Measurements from ENCODE around the gene CRIM1.
"Not testable (repeated sequence)": the region's sequence is repeated elsewhere in the genome, so short reads cannot be mapped to it uniquely, and the experiment has no call there.

The CRIM1 gene

GRCh38 chr2:36355151-36355889 is at the start of gene CRIM1:
CRIM1 (plus strand) TSS chr2:36355778; CDS start chr2:36356293, 515 bp downstream.
- peak; percentile 68 for DNase-seq

DNA sequence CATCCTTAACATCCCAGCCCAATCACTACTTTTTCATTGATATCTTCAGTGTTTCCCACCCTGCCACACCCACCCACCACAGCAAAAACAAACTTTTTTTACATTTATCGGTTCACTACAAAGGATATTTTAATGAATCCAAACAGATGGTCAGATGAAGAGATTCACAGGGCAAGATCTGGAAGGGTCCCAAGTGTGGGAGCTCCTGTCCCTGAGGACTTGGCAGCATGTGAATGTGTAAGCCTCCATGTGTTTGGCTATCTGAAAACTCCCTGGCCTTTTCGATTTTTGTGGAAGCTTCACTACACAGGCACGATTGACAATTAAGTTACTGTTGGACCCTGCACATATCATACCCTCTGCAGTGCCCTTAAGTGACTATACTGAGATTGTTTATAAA is 48.1 kb upstream of the CRIM1 start:
- DNase-seq = no peak

DNA sequence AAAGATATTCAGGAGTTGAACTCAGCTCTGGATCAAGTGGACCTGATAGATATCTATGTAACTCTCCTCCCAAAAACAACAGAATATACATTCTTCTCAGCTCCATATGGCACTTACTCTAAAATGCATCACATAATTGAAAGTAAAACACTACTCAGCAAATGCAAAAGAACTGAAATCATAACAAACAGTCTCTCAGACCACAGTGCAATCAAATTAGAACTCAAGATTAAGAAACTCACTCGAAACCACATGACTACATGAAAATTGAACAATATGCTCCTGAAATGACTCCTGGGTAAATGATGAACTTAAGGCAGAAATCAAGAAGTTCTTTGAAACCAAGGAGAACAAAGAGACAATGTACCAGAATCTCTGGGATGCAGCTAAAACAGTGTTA is 45.1 kb upstream of the CRIM1 start:
- not testable (repeated sequence) for DNase-seq

- DNase-seq = no peak
Measured at GRCh38 chr2:36318547-36318946, 37.0 kb upstream of the CRIM1 start.

DNA sequence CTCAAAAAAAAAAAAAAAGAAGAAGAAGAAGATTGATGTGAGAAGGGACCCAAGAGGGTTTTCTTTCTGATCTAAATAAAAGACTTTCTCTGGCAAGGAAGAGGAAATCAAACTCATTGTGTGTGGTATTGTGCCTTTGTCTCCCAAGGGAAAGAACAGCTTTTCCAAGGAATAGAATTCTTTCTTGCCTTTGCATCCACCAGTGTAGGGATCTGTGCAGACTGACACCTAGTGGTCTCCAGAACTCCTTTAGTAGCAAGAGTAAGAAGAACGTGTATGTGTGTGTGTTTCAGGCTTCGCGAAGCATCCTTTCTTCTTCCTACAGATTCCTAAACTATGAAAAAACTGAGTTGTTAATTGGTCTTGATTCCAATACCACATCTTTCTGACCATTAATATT is 33.5 kb upstream of the CRIM1 start:
- no peak for DNase-seq

DNA sequence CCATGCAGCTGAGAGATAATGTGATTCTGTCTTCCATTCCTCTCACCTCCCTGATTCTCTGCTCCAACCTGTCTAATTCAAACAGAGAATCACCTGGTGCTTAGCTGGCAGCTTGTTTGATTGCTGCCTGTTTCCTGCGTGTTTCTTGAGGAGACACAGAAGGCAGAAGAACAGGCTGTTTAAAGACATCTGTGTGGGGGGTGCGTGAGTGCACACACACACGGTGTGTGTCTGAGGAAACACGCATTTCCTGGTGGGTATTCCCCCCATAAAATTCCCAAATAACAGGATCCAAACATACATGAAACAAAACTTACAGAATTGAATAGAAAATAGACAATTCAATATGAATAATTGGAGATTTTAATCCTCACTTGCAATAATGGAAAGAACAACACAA is 29.3 kb upstream of the CRIM1 start:
- DNase-seq = no peak

DNA sequence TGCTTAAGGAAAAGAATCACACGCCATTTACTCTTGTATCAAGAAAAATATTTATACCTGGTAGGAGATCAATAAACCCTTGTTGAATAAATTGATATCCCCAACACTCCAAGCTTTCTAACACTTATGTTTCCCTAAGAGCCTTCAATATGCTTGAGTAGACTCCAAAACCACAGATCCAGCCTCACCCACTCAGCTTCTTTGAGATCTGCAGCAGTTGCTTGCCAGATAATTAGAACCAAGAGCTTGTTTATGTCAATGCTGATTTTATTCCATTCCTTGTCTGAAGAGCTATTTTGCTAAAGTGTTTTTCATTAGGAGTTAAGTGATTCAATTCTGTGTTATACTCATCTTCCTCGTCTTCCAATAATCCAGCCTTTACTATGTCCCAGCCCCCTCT is 26.3 kb upstream of the CRIM1 start:
- no peak for DNase-seq

DNA sequence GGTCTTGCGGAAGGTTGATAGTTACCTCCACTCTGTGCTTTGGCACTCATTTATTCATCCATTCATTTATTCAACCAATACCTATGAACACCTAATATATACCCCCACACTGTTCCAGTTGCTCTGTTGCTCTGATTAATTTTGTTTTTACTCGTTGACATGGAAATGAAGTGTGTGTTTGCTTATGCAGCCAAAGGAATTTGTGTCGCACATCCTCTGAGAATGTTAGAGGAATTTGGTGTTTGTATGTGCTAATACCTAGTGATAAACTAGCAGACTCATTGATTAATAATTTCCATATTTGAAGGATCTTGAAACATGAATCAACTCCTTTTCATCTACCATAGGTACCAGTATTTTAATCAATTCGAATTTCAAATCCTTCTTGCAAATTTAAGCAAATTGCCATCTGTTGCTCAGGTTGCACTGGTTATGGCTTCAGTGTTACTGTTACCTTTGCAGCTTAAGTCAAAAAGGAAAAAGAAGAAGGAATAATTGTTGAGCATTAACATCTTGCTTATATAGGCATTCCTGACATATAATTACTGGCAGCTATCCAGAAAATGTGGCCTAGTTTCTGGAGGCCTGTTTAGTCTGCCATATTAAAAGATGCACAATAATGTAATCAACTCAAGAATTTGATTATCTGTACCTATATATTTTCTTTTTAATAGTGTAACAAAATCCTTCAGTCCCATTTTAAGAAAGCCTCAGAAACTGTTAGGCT is 25.7 kb upstream of the CRIM1 start:
- DNase-seq = no peak

- no peak for DNase-seq
Measured at GRCh38 chr2:36330473-36331395, 24.8 kb upstream of the CRIM1 start.

GRCh38 chr2:36333350-36334012 is 22.1 kb upstream of the CRIM1 start:
- DNase-seq = peak; percentile 4 to 5

DNA sequence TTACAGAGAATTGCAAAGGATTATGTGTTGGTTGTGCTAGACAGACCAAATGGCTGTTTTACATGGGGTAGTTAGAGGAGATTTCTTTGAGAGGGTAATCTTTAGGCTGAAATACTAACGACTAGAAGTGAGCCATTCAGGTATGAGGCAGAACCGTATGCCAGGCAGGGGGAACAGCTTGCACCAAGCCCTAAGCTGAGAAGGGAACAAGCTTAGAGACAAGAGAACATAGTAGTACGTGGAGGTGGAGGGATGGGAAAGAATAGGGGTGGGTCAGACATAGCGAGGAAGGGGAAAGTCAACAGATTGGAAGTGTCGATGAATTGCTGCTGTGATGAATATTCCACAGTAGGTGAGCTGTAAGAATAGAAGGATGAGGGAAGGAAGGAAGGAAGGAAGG is 20.0 kb upstream of the CRIM1 start:
- no peak for DNase-seq

DNA sequence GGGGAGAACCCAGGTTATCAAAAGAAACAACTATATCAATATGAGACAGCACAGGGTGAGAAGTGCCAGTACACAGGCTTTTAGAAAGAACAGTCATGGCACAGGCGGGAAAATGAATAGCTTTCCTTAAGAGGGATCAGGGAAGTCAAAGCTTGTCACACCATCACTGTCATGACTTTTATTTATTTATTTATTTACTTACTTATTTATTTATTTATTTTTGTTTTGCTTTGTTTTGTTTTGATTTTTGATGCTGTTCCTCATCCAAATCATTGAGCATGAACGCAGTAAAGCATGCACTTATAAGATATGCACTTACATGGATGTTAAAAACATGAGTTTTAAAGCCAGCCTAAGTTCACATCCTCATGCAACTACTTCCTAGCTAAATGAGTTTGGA is 19.3 kb upstream of the CRIM1 start:
- no peak for DNase-seq

GRCh38 chr2:36337354-36337753 is 18.2 kb upstream of the CRIM1 start:
- DNase-seq = no peak

DNA sequence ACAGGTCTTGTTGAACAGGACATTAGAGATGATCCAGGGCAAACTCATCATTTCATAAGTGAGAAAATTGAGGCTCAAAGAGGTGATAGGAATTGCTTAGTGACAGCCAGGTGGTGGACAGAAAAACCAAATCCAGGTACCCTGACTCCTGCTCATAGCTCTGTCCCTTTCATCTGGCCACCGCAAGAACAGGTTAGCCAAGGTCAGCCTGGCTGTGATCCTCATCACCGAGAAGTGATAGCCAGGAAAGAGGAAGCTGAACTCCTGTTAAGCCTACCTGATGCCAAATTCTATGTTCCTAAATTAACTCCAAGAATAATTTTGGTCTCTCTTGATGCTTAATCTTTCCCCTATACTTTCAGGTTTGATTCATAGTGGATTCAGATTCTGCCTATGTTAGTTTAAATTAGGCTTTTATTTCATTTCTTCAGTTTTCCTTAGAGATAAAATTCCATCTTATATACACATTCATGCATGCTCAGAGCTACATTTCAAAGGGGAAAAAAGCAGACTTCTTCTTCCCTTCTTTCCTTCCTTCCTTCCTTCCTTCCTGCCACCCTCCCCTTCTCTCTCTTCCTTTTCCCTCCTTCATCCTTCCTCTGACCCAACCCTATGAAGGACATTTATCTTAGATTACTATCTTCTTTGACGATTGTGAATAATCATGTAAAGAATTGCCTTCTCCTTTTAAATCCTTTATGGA is 17.3 kb upstream of the CRIM1 start:
- no peak for DNase-seq

- DNase-seq = no peak
Measured at GRCh38 chr2:36338827-36339145, 16.8 kb upstream of the CRIM1 start.

DNA sequence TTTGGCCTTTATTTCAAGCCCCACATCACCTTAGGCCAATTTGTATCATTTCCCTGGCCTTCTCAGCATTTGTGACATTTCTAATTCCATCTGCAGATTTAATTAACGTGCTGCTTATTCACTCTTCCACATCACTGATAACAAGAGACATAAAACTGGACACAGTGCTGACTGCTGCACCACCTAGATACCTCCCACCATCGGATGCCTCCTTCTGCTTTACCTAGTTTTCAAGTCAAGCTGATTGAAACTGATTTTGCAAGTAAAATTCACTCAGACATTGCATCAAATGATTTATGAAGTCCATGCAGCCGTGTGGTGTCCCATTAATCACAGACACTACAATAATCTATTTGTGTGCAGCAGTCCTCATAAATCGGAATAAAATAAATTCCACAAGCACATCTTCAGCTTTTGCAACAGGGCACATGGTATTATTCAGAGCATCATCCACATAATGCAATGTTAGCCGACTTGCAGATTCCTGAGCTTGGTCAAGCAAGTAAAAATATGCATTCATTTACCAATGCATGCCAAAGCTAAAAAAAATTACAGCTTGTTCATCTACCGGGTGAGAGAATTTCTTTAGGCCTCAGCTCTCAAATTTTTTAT is 15.9 kb upstream of the CRIM1 start:
- no peak for DNase-seq

DNA sequence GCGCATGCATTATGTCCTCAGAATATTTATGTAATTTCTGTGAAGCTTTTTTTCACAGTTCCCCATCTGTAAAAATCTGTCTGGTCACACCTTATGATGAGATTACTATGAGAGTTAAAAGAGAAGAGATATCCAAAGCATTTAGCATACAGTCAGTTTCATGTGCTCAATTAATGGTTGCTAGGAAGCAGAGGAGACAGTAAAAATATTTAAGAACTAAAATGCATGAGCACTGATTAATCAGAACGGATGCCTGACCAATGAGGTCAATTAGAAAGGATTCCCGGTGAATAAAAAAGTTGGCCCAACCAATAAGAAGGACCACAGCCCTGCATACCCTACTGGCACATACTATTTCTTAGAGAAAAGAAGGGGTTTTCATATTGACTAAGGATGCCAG is 12.0 kb upstream of the CRIM1 start:
- no peak for DNase-seq

DNA sequence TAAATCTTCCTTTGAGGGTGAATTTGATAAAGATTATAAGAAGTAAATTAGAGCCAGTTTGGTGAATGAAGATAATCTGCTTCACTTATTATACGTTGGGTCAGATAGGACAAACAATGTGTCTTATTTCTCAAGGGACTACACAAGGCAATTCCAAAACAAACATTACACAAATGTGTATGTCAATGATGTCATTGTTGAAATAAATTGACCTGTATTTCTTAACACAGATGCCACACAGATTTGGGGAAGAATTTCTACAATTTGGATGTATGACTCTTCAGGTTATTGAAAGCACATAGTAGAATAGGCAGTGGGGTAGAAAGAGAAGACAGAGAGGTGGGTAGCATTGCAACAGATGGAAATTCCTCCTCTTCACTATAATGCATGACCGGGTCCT is 6.9 kb upstream of the CRIM1 start:
- DNase-seq = no peak

DNA sequence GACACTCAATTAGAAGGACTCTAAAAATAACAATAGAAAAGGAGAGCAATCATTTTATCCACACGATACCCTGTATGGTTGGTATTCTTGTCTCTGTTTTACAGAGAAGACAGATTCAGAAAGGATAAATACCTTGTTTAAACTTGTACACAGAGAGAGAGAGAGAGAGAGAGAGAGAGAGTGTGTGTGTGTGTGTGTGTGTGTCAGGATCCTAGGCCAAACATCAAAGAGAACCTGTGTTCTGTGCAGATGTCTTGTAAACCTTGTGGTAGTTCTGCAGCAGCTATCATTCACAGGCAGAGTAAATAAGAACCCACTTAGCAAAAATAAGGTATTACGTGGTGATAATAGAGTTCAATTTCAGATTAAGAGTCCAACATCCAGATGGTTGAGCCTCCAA is 4.3 kb upstream of the CRIM1 start:
- no peak for DNase-seq

DNA sequence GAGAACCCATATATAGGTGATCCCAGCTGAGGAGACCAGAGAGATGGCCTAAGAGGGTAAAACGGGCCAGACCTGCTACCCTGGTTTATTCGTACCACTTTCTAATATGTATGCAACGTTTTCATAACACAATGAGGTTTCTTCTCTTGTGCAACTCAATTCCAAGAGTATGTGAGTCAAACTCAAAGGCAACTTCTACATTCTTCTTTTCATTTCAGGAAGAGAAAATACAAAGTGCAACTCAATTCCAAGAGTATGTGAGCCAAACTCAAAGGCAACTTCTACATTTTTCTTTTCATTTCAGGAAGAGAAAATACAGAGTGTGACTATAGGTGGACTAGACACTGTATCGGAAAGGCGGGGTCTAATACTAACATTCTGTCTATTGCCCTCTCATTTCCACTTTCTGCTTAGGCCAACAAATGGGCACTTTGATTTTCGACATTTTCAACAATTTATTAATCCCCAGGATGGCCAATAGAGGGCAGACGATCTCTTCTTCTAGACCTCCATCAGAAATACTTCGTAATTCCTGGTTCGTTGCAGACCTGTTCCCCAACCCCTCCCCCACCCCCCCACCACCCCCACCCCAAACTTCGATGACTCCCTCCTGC is 3.7 kb upstream of the CRIM1 start:
- DNase-seq = peak; percentile 12 to 31

- no peak for DNase-seq
Measured at GRCh38 chr2:36352701-36353100, 2.9 kb upstream of the CRIM1 start.

GRCh38 chr2:36354811-36355150 is 797 bp upstream of the CRIM1 start:
- DNase-seq = no peak

Measured in activated CD4-positive, alpha-beta T cell treated with anti-CD3 and anti-CD28 coated beads for 4 hours (primary cell).